A673 (cell line): ENCODE data around the gene UGT2B7. TPM values are rescaled to one million over a fixed set of nuclear protein-coding genes. Genes with fewer than 3 reads are reported as not detected.
A peak's percentile ranks its signal among the peaks of the same experiment; 100 is the strongest.

Source experiments
- BruUV-seq: library from RNA; stranded (reverse); fragments of 400-500 nt; replicated peaks from 2 replicates; lab custom pipeline; 2021; lab: Mats Ljungman, UMichigan
- CTCF ChIA-PET: fragments of 300-600 bp; sonication (Branson Sonifier 250); formaldehyde crosslinking; loops from one replicate; lab custom pipeline; 2022; ENCODE audit warnings: antibody characterized with exemption; lab: Charles Lee
- POLR2A ChIA-PET: fragments of 300-600 bp; sonication (Branson Sonifier 250); formaldehyde crosslinking; loops from one replicate; lab custom pipeline; 2022; ENCODE audit warnings: antibody characterized with exemption; ENCODE audit not compliant: low non-redundant PET; lab: Charles Lee
- DNase-seq: peaks from one replicate; pipeline ENCODE4 v3.0.0-alpha.2; 2015; ENCODE audit warnings: low spot score
- H3K27ac ChIP-seq: fragments of 200-600 bp; sonication (generic); 2 replicates; pipeline ENCODE4 v1.5.1; 2016; ENCODE audit warnings: mixed run types, low read depth, mild to moderate bottlenecking, mixed read lengths, antibody characterized with exemption, low read length; ENCODE audit not compliant: poor library complexity, severe bottlenecking
- H3K27me3 ChIP-seq: fragments of 200-600 bp; sonication (generic); replicated peaks from 2 replicates; pipeline ENCODE4 v1.6.1; 2017; ENCODE audit warnings: mixed run types, low read depth, mild to moderate bottlenecking, mixed read lengths, antibody characterized with exemption, low read length; ENCODE audit not compliant: insufficient read depth, poor library complexity
- H3K36me3 ChIP-seq: fragments of 200-600 bp; sonication (generic); 2 replicates; pipeline ENCODE4 v1.6.1; 2016; ENCODE audit warnings: mixed run types, mild to moderate bottlenecking, mixed read lengths, antibody characterized with exemption, low read length; ENCODE audit not compliant: insufficient read depth, poor library complexity, severe bottlenecking
- H3K4me1 ChIP-seq: fragments of 200-600 bp; sonication (generic); 2 replicates; pipeline ENCODE4 v1.6.1; 2017; ENCODE audit warnings: mixed run types, mild to moderate bottlenecking, mixed read lengths, antibody characterized with exemption, low read length; ENCODE audit not compliant: insufficient read depth, poor library complexity, severe bottlenecking
- H3K4me3 ChIP-seq: fragments of 200-600 bp; sonication (generic); 2 replicates; pipeline ENCODE4 v1.5.1; 2016; ENCODE audit warnings: low read depth, mixed run types, mild to moderate bottlenecking, mixed read lengths, low read length; ENCODE audit not compliant: poor library complexity, severe bottlenecking
- H3K9me3 ChIP-seq: fragments of 200-600 bp; sonication (generic); 2 replicates; pipeline ENCODE4 v1.6.1; 2016; ENCODE audit warnings: mixed run types, low read depth, mild to moderate bottlenecking, mixed read lengths, antibody characterized with exemption, low read length; ENCODE audit not compliant: poor library complexity, severe bottlenecking
- CTCF ChIP-seq: fragments of 300-800, 200-600 bp; sonication (generic); conservative IDR thresholded peaks from 2 replicates; pipeline ENCODE4 v1.5.1; 2017; ENCODE audit warnings: low read depth, mild to moderate bottlenecking, antibody characterized with exemption, low read length, moderate library complexity, mixed read lengths
- EZH2 ChIP-seq: fragments of 200-600 bp; sonication (generic); IDR thresholded peaks from 2 replicates; pipeline ENCODE4 v1.6.1; 2017; ENCODE audit warnings: borderline replicate concordance, low read depth, mild to moderate bottlenecking, mixed read lengths, antibody characterized with exemption, low read length; ENCODE audit not compliant: poor library complexity, severe bottlenecking
- intact Hi-C: fragments of 100-400 bp; cut with micrococcal nuclease; formaldehyde crosslinking; loops from one replicate; pipeline ENCODE4 v1.10.0; 2022; ENCODE audit not compliant: unreplicated experiment
- total RNA-seq: library from RNA; stranded (reverse); gene quantifications from 2 replicates; pipeline ENCODE4 v1.2.3, GENCODE V29; 2021

Gene UGT2B7
- total RNA-seq, 1 experiment from 2014 or later: not detected

- Histone ChIP-seq H3K4me3 (no peak overlapping the region), H3K27ac (no peak overlapping the region), H3K4me1 (no peaks in the 10 kb centered on the region), H3K27me3 (no peaks in the 10 kb centered on the region), H3K9me3 (no peaks in the 10 kb centered on the region), H3K36me3 (no peaks in the 10 kb centered on the region)
- BruUV-seq: no TSS peak
- no peak for DNase-seq
- intact Hi-C loops: no loop called here
- CTCF ChIA-PET: no interaction called here
- POLR2A ChIA-PET: no interaction called here
- TF ChIP-seq EZH2 (no peak), CTCF (no peak)
Observed at GRCh38 chr4:69147334-69147733, 51.1 kb downstream of the UGT2B7 start.

GRCh38 chr4:69154021-69154420, 57.7 kb downstream of the UGT2B7 start:
- H3K9me3 ChIP-seq: no peaks in the 10 kb centered on the region
- CTCF ChIA-PET: no interaction called here
- no peak overlapping the region for H3K27ac ChIP-seq
- H3K27me3 ChIP-seq: no peaks in the 10 kb centered on the region
- H3K4me3 ChIP-seq: no peak overlapping the region
- POLR2A ChIA-PET: no interaction called here
- BruUV-seq: no TSS peak
- intact Hi-C loops: no loop called here
- no peaks in the 10 kb centered on the region for H3K36me3 ChIP-seq
- no peak for DNase-seq
- TF ChIP-seq CTCF (no peak), EZH2 (no peak)
- H3K4me1 ChIP-seq: no peaks in the 10 kb centered on the region

GRCh38 chr4:69156913-69157312, 60.6 kb downstream of the UGT2B7 start:
- Histone ChIP-seq H3K4me3 (no peak overlapping the region), H3K27me3 (no peaks in the 10 kb centered on the region), H3K9me3 (no peaks in the 10 kb centered on the region), H3K36me3 (no peaks in the 10 kb centered on the region), H3K27ac (no peak overlapping the region), H3K4me1 (no peaks in the 10 kb centered on the region)
- BruUV-seq: no TSS peak
- ChIA-PET POLR2A (no interaction called here), CTCF (no interaction called here)
- peak; percentile 0 for DNase-seq
- intact Hi-C loops: no loop called here
- TF ChIP-seq CTCF (peak; percentile 12; the same call in 1 of the 2 replicates), EZH2 (no peak)

Other genes with a start within 250 kb of the UGT2B7 start
- not detected in 2 replicates for gene UGT2A3, start 144.7 kb upstream of the UGT2B7 start, total RNA-seq
- gene UGT2B11, start 118.3 kb downstream of the UGT2B7 start, total RNA-seq: not detected in 2 replicates
- gene UGT2B28, start 184.0 kb downstream of the UGT2B7 start, total RNA-seq: not detected in 2 replicates